Measurements from ENCODE around the gene PHF12. TPM values are rescaled to one million over a fixed set of nuclear protein-coding genes. Genes with fewer than 3 reads are reported as not detected.
A peak's percentile ranks its signal among the peaks of the same experiment; 100 is the strongest.

PHF12 gene
- total RNA-seq, 4 donors from 2014 or later: 22.0 to 62.9 (median 60.1) TPM

- H3K36me3 ChIP-seq: no peaks in the 10 kb centered on the region
- no peak overlapping the region for H3K27ac ChIP-seq
- WGBS, 2 donors: 87 to 89% methylated on average over 4 to 5 of the region's 5 CpGs
- H3K4me3 ChIP-seq (replicated peaks in 1 of 3): no peak overlapping the region
- no peak for TF ChIP-seq POLR2A (IDR thresholded peaks at IDR 0.05)
- TF ChIP-seq, protein P1, sequence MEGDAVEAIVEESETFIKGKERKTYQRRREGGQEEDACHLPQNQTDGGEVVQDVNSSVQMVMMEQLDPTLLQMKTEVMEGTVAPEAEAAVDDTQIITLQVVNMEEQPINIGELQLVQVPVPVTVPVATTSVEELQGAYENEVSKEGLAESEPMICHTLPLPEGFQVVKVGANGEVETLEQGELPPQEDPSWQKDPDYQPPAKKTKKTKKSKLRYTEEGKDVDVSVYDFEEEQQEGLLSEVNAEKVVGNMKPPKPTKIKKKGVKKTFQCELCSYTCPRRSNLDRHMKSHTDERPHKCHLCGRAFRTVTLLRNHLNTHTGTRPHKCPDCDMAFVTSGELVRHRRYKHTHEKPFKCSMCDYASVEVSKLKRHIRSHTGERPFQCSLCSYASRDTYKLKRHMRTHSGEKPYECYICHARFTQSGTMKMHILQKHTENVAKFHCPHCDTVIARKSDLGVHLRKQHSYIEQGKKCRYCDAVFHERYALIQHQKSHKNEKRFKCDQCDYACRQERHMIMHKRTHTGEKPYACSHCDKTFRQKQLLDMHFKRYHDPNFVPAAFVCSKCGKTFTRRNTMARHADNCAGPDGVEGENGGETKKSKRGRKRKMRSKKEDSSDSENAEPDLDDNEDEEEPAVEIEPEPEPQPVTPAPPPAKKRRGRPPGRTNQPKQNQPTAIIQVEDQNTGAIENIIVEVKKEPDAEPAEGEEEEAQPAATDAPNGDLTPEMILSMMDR (IDR thresholded peaks at IDR 0.05): no peak
- intact Hi-C loops (cut with DNase I): loop anchor here (10.0 kb wide), 1 partner anchor 621 kb away; the partner anchor contains the start of genes IFT20 and TNFAIP1
- peaks cover 0 to 11% of the 10 kb centered on the region in 2 donors for H3K4me1 ChIP-seq
- no peaks in the 10 kb centered on the region for H3K27me3 ChIP-seq
- H3K9me3 ChIP-seq: no peaks in the 10 kb centered on the region
- no peak for DNase-seq
These were observed 4.1 kb upstream of the PHF12 start for GRCh38 chr17:28955408-28955807.

DNA sequence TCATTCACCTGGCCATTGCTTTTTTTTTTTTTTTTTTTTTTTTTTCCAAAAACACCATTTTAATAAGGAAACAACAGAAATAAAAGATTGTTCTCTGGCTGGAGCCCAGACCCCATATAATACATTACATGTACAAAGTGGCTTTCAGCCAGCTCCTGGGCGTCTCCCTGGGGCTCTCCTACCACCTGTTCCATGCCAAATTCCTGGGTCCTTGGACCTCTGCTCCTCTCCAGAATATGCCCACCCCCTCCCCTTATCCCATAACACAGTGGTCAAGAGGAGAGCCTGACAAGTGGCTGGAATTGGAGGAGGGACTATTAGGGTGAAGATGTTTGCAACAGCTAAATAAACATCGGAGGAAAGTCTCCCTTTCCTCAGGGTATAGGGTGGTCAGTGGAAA is 3.6 kb upstream of the PHF12 start:
- H3K36me3 ChIP-seq: no peaks in the 10 kb centered on the region
- TF ChIP-seq, protein P1 (IDR thresholded peaks at IDR 0.05): no peak
- TF ChIP-seq POLR2A (IDR thresholded peaks at IDR 0.05): no peak
- no peak overlapping the region for H3K27ac ChIP-seq
- DNase-seq: no peak
- intact Hi-C loops (cut with DNase I): loop anchor here (5.0 to 10.0 kb wide), 2 partner anchors 228 to 620 kb away; partner anchors contain the start of genes IFT20, NEK8, TLCD1 and TNFAIP1
- H3K4me3 ChIP-seq (replicated peaks in 1 of 3): no peak overlapping the region
- no peaks in the 10 kb centered on the region for H3K9me3 ChIP-seq
- peaks cover 0 to 11% of the 10 kb centered on the region in 2 donors for H3K4me1 ChIP-seq
- 77 to 85% methylated on average over 2 of the region's 2 CpGs for WGBS, 2 donors
- no peaks in the 10 kb centered on the region for H3K27me3 ChIP-seq

- H3K4me3 ChIP-seq (replicated peaks in 1 of 3): no peak overlapping the region
- H3K4me1 ChIP-seq: peaks cover 3 to 13% of the 10 kb centered on the region in 2 donors
- no peaks in the 10 kb centered on the region for H3K36me3 ChIP-seq
- TF ChIP-seq POLR2A (IDR thresholded peaks at IDR 0.05): no peak
- TF ChIP-seq, protein P1 (IDR thresholded peaks at IDR 0.05): peak; percentile 64 to 90 (median 68)
- H3K27ac ChIP-seq: no peak overlapping the region
- H3K27me3 ChIP-seq: no peaks in the 10 kb centered on the region
- intact Hi-C loops (cut with DNase I): loop anchor here (5.0 to 10.0 kb wide), 2 partner anchors 226 to 619 kb away; partner anchors contain the start of genes IFT20, NEK8, TLCD1 and TNFAIP1
- peak; percentile 46 to 48 for DNase-seq
- no peaks in the 10 kb centered on the region for H3K9me3 ChIP-seq
- WGBS, 2 donors: 29 to 38% methylated on average over 4 to 5 of the region's 5 CpGs
These were observed 2.3 kb upstream of the PHF12 start for GRCh38 chr17:28953444-28954118.

- 5 to 6% methylated on average over 31 to 36 of the region's 36 CpGs for WGBS, 2 donors
- intact Hi-C loops (cut with DNase I): loop anchor here (5.0 to 10.0 kb wide), 2 partner anchors 225 to 617 kb away; partner anchors contain the start of genes IFT20, NEK8, TLCD1 and TNFAIP1
- H3K4me1 ChIP-seq: peaks cover 10 to 24% of the 10 kb centered on the region in 2 donors
- no peaks in the 10 kb centered on the region for H3K36me3 ChIP-seq
- peak overlapping the region; percentile 94 to 99 (median 99) for H3K27ac ChIP-seq
- no peaks in the 10 kb centered on the region for H3K9me3 ChIP-seq
- peak overlapping the region in 2 of 3 donors; percentile 57 to 59 for H3K4me3 ChIP-seq (replicated peaks in 1 of 3)
- H3K27me3 ChIP-seq: no peaks in the 10 kb centered on the region
- peak; percentile 98 for DNase-seq
- peak; percentile 19 to 59 for TF ChIP-seq POLR2A (IDR thresholded peaks at IDR 0.05)
- TF ChIP-seq, protein P1 (IDR thresholded peaks at IDR 0.05): peak in 2 of 6 experiments; percentile 10 to 15
These were observed 965 bp upstream of the PHF12 start for GRCh38 chr17:28951991-28952975.
